PFSK-1 (cell line): ENCODE data around the gene JPH3.

Source experiments
- FOXP2 ChIP-seq: optimal IDR thresholded peaks from 2 replicates; pipeline ENCODE3; 2011; ENCODE audit warnings: borderline replicate concordance, control low read depth, inconsistent platforms; ENCODE audit not compliant: insufficient read depth; ENCODE audit errors: extremely low read length, extremely low read depth
- POLR2AphosphoS5 ChIP-seq: IDR thresholded peaks from 2 replicates; pipeline ENCODE4 v1.6.1; 2012; ENCODE audit warnings: low read depth, mild to moderate bottlenecking, control low read depth, low read length, moderate library complexity
- REST ChIP-seq, 2 experiments: IDR thresholded peaks; 2 replicates each; pipeline versions ENCODE4 v1.6.1 to v1.8.0; 2011 to 2012; ENCODE audit warnings: low read depth in 2 of 2, low read length in 2 of 2, control low read depth in 1 of 2, inconsistent platforms in 1 of 2, mild to moderate bottlenecking in 1 of 2, moderate library complexity in 1 of 2; ENCODE audit not compliant: insufficient read depth in 1 of 2
- SIN3A ChIP-seq: IDR thresholded peaks from 2 replicates; pipeline ENCODE4 v1.6.1; 2012; ENCODE audit warnings: mild to moderate bottlenecking, low read length, moderate library complexity, borderline replicate concordance; ENCODE audit not compliant: insufficient read depth
- TAF1 ChIP-seq: IDR thresholded peaks from 2 replicates; pipeline ENCODE4 v1.6.1; 2012; ENCODE audit warnings: low read length, control low read depth, borderline replicate concordance; ENCODE audit not compliant: insufficient read depth

JPH3 gene

GRCh38 chr16:87622756-87623319 lies 20.5 kb downstream of the JPH3 start:
- TF ChIP-seq TAF1 (no peak), FOXP2 (no peak), SIN3A (no peak), POLR2AphosphoS5 (no peak), REST (IDR thresholded peaks at IDR 0.05; ENCODE audit: insufficient read depth in 1 of 2, low read depth in 2 of 2, low read length in 2 of 2) (no peak)

GRCh38 chr16:87625241-87625797 lies 23.0 kb downstream of the JPH3 start:
- TF ChIP-seq SIN3A: no peak
- no peak for TF ChIP-seq FOXP2
- no peak for TF ChIP-seq POLR2AphosphoS5
- no peak for TF ChIP-seq REST (IDR thresholded peaks at IDR 0.05; ENCODE audit: insufficient read depth in 1 of 2, low read depth in 2 of 2, low read length in 2 of 2)
- no peak for TF ChIP-seq TAF1

DNA sequence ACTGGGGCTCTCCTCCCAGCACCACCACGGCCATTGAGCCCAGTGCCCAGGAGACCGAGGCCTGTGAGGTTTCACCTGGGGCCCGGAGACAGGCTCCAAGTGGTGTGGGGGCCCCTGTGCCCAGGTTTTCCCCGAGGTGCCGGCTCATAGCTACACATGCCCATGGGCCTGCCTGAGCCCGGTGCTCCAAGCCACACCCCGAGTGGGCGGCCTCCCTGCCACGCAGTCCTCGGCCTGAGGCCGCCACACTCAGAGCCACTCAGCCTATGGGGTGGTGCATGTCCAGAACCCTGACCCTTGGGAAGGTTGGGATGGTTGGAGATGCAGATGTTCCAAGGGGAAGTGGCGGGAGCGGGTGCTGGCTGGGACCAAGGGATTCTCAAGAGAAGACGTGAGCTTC lies 24.1 kb downstream of the JPH3 start:
- TF ChIP-seq POLR2AphosphoS5: no peak
- TF ChIP-seq SIN3A: no peak
- TF ChIP-seq TAF1: no peak

DNA sequence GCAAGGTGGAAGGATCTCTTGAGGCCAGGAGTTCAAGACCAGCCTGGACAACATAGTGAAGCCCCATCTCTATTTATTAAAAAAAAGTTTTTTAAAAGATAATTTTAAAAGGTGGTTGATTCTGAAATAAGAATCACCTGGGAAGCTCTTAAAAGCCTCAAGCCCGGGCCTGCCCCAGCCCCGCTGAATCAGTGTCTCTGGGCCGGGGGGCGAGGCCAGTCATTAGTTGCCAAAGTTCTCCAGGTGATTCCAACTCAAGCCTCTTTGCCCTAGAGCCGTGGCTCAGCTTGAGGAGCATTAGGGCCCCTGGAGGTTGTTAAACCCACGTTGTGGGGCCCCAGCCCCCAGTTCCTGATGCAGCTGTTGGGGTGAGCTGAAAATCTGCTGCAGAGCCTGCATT lies 24.6 kb downstream of the JPH3 start:
- TF ChIP-seq REST (IDR thresholded peaks at IDR 0.05; ENCODE audit: insufficient read depth in 1 of 2, low read depth in 2 of 2, low read length in 2 of 2): no peak
- no peak for TF ChIP-seq SIN3A
- TF ChIP-seq POLR2AphosphoS5: no peak
- TF ChIP-seq FOXP2: no peak
- no peak for TF ChIP-seq TAF1

- TF ChIP-seq POLR2AphosphoS5 (no peak), TAF1 (no peak), FOXP2 (no peak), SIN3A (no peak), REST (IDR thresholded peaks at IDR 0.05; ENCODE audit: insufficient read depth in 1 of 2, low read depth in 2 of 2, low read length in 2 of 2) (no peak)
These were observed 25.4 kb downstream of the JPH3 start for GRCh38 chr16:87627542-87628245.
